HEK293 (cell line): ENCODE data around the gene PDK2.

Source experiments
- ATF2 ChIP-seq: fragments of 450-650 bp; formaldehyde crosslinking; IDR thresholded peaks from 2 replicates; pipeline ENCODE4 v1.5.1; 2016; ENCODE audit warnings: missing biosample characterization, missing genetic modification characterization, low read depth
- CTCF ChIP-seq: fragments of 450-650 bp; formaldehyde crosslinking; IDR thresholded peaks from 2 replicates; pipeline ENCODE4 v1.5.1; 2016; ENCODE audit warnings: missing biosample characterization, missing genetic modification characterization
- ZEB2 ChIP-seq: fragments of 450-650 bp; formaldehyde crosslinking; IDR thresholded peaks from 2 replicates; pipeline ENCODE4 v1.5.1; 2016; ENCODE audit warnings: missing biosample characterization, missing genetic modification characterization
- ZNF654 ChIP-seq: fragments of 450-650 bp; formaldehyde crosslinking; IDR thresholded peaks from 2 replicates; pipeline ENCODE4 v1.5.1; 2016; ENCODE audit warnings: low read depth, missing biosample characterization, missing genetic modification characterization

GRCh38 chr17:50050431-50051032, 44.6 kb upstream of the PDK2 start:
- TF ChIP-seq ATF2 (tag by site-specific recombination) (no peak), ZEB2 (tag by site-specific recombination) (no peak), CTCF (tag by site-specific recombination) (no peak), ZNF654 (no peak)
